ENCODE measurements around the gene DYNAP.

DYNAP gene

GRCh38 chr18:54641734-54642133 is 50.7 kb downstream of the DYNAP start:
- DNase-seq: no peak
- no peaks in the 10 kb centered on the region for H3K9me3 Mint-ChIP-seq
- no peaks in the 10 kb centered on the region for H3K4me1 Mint-ChIP-seq
- H3K27me3 Mint-ChIP-seq (ENCODE audit: low read depth, poor library complexity): no peaks in the 10 kb centered on the region
- no peak for TF ChIP-seq CTCF (IDR thresholded peaks at IDR 0.05)
- H3K36me3 Mint-ChIP-seq (ENCODE audit: low read depth): no peaks in the 10 kb centered on the region
- no peak overlapping the region for H3K27ac Mint-ChIP-seq
- no peak overlapping the region for H3K4me3 Mint-ChIP-seq

DNA sequence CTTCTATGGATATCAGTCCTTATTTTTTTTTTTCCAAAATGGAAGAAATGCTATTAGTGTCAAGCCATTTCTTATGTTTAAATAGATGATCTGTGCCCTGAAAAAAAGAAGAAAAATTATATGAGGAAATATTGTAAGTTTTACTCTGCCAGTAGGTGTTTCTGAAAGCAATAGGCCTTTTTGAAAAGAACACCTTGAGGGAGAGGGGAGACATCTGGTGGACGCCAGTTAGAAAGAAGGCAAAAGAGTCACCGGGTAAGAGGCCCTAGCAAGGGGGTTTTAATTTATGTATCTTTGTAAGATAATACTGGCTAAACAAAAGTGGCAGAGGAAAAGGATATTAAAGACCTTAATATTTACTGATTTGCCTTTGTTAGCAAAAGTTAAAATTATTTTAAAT is 56.1 kb downstream of the DYNAP start:
- peak; percentile 17 for DNase-seq

More for the DNA sequence above, 56.1 kb downstream of the DYNAP start:
- TF ChIP-seq CTCF (IDR thresholded peaks at IDR 0.05): peak; percentile 42
- Mint-ChIP-seq H3K9me3 (no peaks in the 10 kb centered on the region), H3K4me3 (no peak overlapping the region), H3K36me3 (ENCODE audit: low read depth) (no peaks in the 10 kb centered on the region), H3K27me3 (ENCODE audit: low read depth, poor library complexity) (peaks cover 2% of the 10 kb centered on the region), H3K27ac (no peak overlapping the region), H3K4me1 (peaks cover 6% of the 10 kb centered on the region)

Measured in nephron progenitor cell (in vitro differentiated cells).